ENCODE measurements around the gene ZC2HC1C.

The ZC2HC1C gene, protein sequence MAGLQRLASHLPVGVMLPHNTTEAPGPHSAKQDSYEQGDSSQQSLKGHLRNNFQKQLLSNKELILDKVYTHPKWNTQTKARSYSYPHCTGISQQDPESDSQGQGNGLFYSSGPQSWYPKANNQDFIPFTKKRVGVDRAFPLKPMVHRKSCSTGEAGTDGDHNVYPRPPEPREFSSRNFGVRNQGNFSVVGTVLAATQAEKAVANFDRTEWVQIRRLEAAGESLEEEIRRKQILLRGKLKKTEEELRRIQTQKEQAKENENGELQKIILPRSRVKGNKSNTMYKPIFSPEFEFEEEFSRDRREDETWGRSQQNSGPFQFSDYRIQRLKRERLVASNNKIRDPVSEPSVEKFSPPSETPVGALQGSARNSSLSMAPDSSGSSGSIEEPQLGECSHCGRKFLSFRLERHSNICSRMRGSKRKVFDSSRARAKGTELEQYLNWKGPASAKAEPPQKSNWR

DNA sequence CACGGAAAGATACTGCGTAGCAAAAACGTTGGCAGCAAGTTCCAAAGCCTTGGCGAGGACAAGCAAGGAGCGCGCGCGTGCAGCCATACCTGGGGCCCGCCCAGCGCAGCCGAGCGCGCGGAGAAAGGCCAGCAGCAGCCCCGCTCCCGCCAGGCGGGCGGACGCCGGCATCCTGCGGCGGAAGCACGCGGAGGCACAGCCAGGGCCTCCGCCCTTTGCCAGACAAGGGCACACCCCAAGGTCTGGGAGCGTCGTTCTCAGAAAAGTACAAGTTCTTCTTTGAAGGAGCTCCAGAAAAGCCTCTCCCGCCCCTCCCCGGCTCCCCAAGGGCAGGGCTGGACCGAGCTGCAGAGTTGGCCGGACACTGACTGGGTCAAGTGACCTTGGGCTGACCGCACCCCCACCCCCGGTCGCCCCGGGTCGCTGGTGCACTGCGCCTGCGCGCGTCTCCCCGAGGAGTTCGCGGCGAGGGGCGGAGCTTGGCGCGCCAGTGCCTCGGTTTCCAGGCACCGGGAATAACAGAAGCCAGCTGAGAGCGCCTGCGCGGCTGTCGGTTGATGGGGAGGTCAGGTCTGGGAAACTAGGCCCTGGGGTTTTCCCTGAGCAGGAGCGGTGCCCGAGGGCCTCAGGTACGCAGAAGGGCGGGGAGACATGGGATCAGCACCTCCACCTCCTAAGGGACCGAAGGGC lies at the start of gene ZC2HC1C:
Gene ZC2HC1C (plus strand): TSS at position 521 of the 690 bp plus-strand sequence. CDS start 933 bp downstream, outside the sequence.
- no peak for DNase-seq

DNA sequence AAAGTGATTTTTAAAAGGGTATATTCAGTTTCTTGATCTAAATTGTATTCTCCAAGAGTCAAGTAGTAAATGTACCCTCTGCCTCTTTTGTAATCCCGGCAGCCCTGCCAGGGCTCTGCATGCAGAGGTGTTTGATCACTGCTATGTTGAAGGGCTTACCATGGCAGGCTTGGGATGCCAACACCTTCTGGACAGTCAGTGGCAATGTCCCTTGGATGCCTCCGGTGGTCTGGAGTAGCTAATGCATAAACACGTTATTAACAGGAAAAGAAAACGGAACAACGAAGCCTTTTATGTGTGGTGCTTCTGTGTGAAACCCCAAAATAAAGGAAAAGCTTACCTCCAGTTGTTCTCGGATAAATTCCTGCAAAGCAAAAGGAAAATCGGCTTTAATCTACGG lies 46.8 kb upstream of the ZC2HC1C start:
- DNase-seq = no peak

DNA sequence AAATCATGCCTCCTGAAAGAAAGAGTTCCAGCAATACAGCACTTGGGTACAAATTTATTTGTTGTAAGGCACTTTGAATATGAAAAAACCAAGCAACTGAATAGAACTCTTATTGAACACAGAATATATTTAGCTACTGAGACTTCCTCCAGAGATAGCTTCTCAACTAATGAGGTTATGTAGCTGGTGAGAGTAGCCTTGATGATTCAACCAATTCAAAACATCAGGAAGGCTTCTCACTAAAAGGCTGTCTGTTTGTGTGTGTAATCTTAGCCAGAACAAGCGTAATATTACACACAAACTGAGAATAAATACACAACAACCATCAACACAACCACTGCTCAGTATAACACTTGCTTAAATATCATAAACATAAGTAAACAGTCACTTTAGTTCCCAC lies 46.3 kb upstream of the ZC2HC1C start:
- no peak for DNase-seq

DNA sequence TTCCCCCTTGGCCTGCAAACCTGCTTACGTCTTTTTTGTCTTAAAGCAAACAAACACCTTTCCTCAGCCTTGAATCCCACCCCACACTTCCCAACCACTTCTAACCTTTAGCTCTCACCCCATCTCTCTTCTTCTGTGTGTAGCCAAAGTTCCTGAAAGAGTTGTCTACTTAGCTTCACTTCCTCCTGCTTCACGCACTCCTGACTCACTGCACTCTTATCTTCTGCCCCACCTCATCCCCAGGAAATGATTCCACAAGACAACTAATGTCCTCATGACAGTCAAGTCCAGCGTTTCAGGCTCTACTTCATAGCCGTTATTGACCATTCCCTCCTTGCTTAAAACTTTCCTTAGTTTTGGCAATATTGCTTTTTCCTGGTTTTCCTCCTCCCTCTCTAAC lies 44.4 kb upstream of the ZC2HC1C start:
- no peak for DNase-seq

DNA sequence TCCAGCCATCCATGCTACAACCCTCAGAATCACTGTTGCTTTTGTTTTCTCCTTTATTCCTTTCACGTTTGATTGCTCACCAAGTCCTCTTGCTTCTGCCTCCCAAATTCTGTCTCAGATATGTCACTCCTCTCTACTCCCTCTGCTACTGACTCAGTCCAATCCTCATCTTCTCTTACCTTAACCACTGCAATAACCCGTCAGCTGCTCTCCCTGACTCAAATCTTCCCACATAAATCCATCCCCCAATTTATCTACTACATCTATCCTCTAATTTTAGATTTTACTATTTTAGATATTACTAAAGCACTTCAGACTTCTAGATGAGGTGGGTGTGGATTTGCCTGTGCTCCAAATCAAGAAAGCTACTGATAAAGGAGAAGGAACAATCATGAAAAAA lies 43.6 kb upstream of the ZC2HC1C start:
- DNase-seq = no peak

DNA sequence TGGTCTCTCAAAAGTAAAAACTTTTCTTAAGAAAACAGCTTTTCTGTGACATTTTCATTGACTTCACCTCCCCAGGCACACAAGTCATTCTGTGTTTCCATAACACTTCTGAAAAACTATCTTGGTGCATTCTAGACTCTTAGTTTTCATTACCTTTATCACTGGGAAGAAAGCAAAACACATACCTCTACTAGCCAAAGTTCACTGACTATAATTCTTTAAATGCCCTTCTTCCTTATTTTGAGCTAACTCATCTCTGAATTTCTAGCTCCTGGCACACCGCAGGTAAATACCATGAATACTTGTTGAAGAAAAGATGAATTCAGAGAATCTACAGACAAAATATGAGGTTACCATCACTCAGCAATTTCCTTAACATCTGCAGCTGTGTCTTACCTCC lies 39.3 kb upstream of the ZC2HC1C start:
- DNase-seq = no peak

DNA sequence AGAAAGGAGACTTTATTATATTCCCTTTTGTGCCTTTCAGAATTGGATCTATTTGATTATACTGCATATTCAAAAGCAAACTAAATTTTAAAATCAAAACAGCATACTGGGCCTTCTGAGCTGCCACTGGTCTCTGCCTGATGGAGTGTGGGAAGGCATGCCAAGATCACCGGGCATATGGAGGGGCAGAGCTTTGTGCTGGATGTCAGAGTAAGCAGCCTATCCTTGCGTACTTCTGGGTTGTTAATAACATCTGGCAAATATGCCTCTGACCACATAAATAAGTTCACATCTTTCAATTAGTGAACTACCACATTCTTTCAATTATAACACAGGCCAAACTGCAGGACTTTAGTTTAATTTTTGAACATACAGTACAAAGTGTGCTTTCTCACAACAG lies 36.5 kb upstream of the ZC2HC1C start:
- DNase-seq = no peak

DNA sequence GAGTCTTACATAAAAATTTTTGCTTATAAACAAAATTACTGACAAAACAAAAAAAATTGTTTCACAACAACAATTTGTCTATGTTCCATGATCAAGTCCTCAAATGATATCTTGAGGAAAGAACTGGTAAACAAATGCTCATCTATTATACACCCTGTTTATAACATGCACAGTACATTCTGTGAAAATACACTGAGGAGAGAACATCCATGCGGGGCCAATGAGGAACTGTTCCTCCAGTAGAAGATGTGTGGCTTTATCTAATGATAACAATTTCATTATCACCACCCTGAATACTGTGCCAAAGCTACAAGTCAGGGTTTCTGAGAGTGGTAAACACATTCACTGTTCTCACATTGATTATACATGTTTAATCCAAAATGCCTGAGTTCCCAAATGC lies 28.9 kb upstream of the ZC2HC1C start:
- DNase-seq = no peak

DNA sequence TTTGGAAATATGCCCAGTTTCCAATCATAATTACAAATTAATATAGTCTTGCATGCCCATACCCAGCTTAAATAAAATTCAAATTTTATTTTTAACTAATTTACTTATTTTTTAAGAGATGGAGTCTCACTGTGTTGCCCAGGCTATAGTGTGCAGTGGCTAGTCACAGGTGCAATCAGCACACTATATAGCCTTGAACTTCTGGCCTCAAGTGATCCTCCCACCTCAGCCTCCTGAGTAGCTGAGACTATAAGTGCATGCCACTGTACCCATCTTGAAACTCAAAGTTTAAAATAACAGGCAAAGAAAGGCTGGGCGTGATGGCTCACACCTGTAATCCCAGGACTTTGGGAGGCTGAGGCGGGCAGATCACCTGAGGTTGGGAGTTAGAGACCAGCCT lies 28.5 kb upstream of the ZC2HC1C start:
- DNase-seq = no peak

DNA sequence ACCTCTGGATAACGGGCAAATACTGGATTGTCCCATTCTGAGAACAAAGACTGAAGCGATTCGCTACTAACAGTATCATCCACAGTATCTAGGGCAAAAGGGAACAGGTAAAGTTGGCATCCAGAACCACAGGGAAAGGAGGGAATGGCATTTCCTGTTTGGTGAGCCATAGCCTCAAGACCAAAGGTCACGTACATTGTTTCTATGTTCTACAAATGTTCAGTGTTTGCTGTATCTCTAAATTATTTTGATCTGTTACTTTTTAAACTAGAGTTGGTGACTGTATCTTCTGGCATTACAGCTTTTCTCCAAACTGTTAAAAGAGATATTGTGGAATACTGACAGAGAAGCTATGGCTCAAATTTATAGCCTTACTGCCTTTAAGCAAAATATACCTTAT lies 27.8 kb upstream of the ZC2HC1C start:
- DNase-seq = no peak

DNA sequence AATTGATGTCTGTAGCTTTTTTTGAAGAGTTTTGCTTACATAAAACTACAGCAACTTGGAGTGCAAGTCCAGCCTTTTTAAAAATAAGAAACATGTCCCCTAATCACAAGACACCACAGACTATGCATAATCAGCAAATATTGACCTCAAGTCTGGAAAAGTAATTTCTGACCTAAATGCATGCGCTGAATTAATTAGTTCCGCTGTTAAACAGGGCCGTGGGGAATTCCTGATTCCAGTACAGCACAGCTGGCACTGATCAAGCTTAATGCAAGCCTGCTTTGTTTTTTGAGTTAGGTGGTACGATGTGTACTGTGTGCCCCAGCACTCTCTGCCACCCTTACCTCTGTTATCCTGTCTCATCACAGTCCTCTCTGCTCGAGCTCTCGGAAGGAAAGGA lies 27.4 kb upstream of the ZC2HC1C start:
- no peak for DNase-seq

DNA sequence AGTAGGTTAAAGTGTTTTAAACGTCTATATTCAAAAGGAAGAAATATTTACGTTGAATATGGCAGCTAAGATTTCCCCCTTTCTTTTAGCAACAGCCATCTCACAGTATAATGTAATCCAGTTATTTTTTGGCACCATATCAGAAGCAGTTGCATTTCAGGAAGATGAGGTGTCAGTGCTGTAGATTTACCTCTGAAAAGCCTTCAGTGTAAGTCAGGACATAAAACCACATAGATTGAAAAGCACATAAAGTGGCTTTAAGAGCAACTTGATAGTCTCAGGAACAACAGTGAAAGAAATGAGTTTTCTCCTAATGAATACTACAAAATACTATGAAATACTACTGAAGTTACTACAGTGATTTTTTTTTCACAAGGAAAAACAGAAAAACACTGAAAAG lies 25.1 kb upstream of the ZC2HC1C start:
- no peak for DNase-seq

DNA sequence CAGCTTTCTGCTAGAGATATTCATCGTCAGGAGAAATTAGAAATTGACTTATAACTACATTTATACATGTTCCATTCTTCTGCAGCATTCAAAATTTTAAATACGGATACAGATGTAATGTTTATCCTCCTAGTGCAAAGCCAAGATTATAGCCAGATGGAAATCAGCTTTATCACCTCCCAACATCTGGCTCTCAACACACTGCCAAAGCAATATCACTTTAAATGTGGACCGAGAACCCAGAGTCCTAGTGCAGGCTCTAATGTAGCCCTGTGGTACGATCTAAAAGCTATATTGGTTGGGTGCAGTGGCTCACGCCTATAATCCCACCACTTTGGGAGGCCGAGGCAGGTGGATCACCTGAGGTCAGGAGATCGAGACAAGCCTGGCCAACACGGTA lies 24.7 kb upstream of the ZC2HC1C start:
- no peak for DNase-seq

DNA sequence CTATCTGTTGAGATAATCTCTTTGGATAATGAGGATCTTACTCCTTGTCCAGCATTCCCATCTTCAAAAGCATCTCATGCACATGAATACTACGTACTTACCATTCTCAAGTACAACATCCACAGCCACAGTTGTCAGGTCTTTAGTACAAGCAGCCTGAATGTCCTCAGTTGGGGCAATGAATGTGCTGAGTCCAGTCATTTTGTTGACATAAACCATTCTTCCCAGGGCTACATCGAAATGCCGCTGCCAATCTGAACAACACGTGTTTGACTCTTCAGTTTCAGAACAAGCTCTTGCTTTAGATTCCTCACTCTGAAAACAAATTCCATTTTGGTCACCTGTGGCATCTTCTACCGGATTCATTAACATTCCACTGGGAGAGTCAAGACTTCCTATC lies 23.2 kb upstream of the ZC2HC1C start:
- no peak for DNase-seq

DNA sequence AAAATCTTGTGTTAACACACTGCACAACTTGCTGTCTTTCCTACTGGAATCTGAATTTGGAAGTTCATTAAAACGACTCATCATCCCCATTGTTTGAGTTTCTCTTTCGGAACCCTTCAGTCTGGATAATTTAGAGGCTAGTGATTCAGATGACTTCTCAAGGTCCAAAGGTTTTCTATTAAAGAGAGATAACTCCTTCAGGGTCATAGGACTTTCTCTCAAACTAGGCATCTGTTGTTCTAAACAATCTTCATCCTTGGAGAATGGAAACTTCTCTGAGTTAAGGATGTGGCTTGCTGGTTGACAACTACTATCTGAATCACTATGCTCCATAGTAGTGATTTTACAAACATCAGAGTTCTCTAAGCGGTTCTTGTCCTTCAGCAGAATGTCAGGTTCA lies 22.5 kb upstream of the ZC2HC1C start:
- no peak for DNase-seq

DNA sequence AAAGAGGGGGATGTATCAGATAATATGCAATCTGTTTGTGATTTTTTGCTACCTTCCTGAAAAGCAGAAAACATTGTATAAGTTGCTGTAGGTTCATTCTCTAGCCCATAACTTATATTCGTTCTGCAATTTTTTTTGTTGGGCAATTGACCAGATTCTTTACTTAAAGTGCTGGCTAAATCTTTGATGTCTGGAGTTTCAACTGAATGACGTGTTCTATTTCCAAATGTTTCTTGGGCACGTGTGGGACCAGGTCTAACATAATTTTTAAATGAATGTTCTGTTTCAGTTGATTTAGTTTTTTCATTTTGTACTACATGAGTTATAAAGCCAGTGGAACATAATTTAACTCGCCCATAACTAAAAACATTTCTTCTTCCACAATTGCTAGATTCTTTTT lies 21.9 kb upstream of the ZC2HC1C start:
- DNase-seq = no peak

DNA sequence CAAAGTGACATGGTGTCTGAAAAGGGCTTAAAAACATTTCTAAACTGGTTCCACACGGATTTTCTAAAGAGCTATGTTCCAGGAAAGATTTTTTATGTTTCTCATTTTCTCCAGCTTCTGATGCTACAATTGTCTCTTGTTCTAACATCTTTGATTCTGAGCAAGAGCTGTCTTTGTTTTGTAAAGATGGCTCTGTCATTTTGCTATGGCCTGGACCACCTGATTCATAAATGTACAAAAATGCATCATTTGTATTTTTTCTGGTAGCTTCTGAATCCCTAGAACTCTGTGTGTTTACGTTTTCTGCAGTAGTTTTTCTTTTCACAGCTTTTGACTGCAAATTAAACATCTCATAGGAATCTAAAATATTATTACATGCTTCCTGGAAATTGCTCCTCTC lies 21.3 kb upstream of the ZC2HC1C start:
- DNase-seq = no peak

DNA sequence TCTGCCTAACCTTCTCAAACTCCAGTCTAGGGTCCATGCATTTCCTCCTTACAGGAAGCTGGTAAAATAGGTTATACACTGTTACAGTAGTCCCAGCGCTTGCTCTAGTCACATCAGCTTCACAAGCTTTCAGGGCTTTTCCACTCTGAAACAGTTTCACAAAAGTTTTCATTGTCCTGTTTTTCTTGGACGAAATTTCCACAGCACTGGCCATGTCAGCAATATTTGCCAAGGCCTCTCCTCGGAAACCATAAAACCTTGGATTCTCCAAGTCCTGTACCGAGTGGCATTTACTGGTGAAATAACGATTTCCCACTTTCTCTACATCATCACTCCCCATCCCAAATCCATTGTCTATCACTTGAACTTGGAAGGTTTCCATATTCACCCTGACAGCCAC lies 20.3 kb upstream of the ZC2HC1C start:
- DNase-seq = no peak

DNA sequence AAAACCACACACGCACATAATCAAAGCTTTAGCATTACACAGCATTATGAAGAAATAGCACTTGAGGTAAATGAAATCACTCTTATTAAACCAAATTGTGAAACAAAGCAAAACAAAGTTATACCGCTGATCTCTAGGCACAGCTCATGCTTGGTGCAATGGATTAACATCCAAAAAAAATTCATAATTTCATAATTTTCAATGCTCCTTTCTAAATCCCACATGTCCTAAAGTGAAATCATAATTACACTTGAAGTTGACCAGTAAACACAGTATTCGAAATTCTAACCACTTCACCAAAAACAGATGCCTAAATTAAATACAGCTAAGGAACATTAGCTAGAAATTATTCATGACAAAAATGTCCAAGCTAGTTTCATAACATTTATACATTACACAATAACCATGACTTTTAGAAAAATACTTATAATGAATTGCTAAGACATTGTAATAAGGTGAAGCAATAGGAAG lies 19.7 kb upstream of the ZC2HC1C start:
- no peak for DNase-seq

DNA sequence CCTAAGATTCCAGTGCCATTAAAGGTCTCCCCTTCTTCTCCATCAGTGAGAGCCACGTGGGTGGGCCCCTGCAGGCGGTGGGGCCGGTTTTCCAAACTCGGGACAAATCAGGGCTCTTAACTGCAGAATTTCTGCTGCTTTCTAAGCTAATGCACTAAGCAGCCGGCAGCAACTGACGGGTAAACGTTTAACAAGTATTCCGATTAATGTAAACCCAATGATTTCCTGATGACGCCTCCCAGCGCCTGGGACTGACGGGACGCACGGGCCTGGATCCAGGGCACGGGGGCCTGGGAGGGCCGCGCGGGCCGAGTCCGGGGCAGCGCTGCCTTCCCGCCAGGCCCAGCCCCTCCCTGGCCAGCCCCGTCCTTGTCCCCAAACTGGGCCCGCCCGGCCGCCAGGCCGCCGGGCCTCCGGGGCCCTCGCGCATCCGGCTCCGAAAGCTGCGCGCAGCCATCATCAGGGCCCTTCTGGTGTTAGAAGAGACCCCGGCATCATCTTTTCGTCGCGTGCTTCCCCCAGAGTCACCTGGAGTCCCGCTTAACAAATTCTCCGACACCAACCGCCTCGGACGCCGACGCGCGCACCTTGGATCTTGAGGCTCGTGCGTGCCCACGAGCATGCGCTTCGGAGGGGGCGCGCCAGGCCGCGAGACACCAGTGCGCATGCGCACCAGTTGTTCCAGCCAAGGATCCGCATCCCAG lies 18.4 kb upstream of the ZC2HC1C start, which contains the start of gene MLH3:
Gene MLH3 (minus strand): TSS at position 616 of the 704 bp plus-strand sequence. CDS start 1,812 bp downstream, outside the sequence.
- peak; percentile 56 for DNase-seq

DNA sequence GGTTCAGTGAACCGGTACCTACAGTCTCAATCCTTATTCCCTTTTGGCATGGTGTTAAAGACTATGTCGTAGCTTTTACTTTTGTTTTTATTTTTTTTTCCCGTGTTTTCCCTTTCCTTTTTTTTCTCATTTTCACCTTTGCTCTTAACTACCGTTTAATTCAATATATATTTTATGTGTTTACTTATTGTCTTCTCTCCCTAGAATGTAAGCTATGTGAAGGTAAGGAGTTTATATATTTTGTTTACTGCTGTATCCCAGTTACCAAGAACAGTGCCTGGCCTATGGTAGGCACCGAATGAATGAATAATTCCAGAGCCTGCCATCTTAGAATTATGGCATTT lies 17.9 kb upstream of the ZC2HC1C start:
- no peak for DNase-seq

DNA sequence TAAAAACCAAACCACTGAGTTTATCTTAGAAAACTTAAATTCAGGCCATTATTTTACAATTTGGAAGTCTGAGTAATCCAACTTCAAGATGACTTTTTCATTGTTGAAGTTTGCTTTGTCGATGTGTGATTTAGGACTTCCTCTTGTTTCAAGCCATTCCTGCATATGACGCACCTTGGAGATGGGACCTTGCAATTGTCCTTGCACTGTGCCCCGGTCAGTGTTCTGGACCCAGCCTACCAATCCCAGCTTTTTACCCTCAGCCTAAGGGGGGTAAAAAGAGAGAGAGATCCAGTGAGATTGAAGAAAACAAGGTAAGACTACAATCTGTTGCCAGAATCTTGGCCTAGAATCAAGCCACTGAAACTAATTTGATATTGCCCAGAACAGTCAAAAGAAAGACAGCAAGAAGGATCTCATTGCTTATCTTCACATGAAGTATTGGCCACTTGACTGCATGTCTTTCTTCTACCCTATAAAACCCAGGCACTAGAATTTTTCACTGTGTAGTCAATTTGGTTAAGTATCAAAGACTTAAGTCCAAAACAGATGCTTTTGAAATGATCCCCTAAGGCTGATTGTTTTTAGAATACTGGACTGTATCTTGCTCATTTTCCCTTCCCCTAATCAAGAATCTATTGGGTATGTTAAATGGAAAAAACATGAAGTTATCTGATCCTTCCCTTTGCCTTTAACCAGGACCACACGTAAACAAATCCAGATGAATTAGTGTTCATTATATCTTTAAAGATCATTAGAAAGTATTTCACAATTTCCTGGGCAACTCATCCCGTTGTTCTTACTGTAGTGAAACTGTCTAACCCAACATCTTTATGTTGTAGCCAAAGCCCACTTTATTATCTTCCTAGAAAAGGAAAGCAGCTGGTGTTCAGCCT lies 15.8 kb upstream of the ZC2HC1C start:
- DNase-seq = no peak

DNA sequence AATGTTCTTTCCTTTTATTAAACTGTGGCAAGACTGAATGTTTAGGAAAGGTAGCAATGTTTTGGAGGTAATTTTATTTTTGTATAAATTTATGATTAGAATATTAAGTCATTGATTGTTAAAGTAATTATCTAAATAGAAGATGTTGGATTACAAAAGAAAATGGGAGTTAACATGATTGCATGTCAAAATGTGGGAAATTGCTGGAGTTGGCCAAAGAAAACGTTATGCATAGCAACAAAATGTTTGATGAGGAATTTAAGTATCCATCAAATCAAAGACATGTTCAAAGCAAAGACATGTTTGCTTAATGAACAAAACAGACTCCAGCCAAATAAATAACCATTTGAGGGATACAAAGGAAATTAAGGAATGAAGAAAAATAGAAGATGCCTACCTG lies 15.0 kb upstream of the ZC2HC1C start:
- no peak for DNase-seq
